ENCODE data around the gene TMEM38B. TPM values are rescaled to one million over a fixed set of nuclear protein-coding genes. Genes with fewer than 3 reads are reported as not detected.

Gene TMEM38B
- total and polyA plus RNA-seq, 7 experiments from 2014 or later = 5.8 to 31.4 (median 17.5) TPM

DNA sequence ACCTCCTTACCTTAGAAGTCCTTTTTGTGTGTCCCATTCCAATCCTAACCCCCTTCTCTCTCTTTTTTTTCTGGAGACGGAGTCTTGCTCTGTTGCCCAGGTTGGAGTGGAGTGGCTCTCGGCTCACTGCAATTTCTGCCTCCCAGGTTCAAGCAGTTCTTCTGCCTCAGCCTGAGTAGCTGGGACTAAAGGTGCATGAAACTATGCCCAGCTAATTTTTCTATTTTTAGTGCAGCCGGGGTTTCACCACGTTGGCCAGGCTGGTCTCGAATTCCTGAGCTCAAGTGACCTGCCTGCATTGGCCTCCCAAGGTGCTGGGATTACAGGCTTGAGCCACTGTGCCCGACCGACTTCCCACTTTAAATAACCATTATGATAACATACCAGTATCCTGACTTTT, 17.5 kb downstream of the TMEM38B start:
- intact Hi-C loops (cut with micrococcal nuclease) = no loop called here
- ChIA-PET POLR2A (no interaction called here), CTCF (interaction anchor here (0.6 kb wide), 1 partner anchor 12 kb away, joined by 4 read pairs; no protein-coding TSS in a partner anchor)
- no peak overlapping the region for H3K27ac ChIP-seq (ENCODE audit: low read depth, low read length)
- no peaks in the 10 kb centered on the region for H3K4me1 ChIP-seq (ENCODE audit: control insufficient read depth in 2 of 2, insufficient read depth in 2 of 2, low read length in 2 of 2)
- no peak for DNase-seq
- H3K27me3 ChIP-seq (ENCODE audit: control insufficient read depth in 2 of 2, insufficient read depth in 2 of 2, low read length in 2 of 2) = no peaks in the 10 kb centered on the region
- no peak overlapping the region for H3K4me3 Mint-ChIP-seq
- H3K4me3 ChIP-seq (ENCODE audit: low read length) = no peak overlapping the region
- H3K36me3 Mint-ChIP-seq = peaks cover 0 to 20% (median 12%) of the 10 kb centered on the region in 5 donors
- peaks cover 0 to 20% (median 0%) of the 10 kb centered on the region in 3 experiments for H3K36me3 ChIP-seq (ENCODE audit: control insufficient read depth in 2 of 3, insufficient read depth in 3 of 3, low read length in 3 of 3)
- ATAC-seq = no peak
- no peaks in the 10 kb centered on the region for H3K9me3 Mint-ChIP-seq
- H3K9me3 ChIP-seq (ENCODE audit: control insufficient read depth in 2 of 3, low read length in 3 of 3) = no peaks in the 10 kb centered on the region
- H3K4me1 Mint-ChIP-seq = peaks cover 0 to 23% (median 12%) of the 10 kb centered on the region in 7 donors
- no peaks in the 10 kb centered on the region for H3K27me3 Mint-ChIP-seq
- peak overlapping the region in 1 of 9 donors; percentile 51 for H3K27ac Mint-ChIP-seq

- no peak for DNase-seq
- Mint-ChIP-seq H3K9me3 (no peaks in the 10 kb centered on the region), H3K4me1 (peaks cover 0 to 21% (median 12%) of the 10 kb centered on the region in 7 donors), H3K27ac (no peak overlapping the region), H3K27me3 (no peaks in the 10 kb centered on the region), H3K36me3 (peaks cover 0 to 20% (median 12%) of the 10 kb centered on the region in 5 donors), H3K4me3 (no peak overlapping the region)
- ChIA-PET POLR2A (no interaction called here), CTCF (interaction anchor here (0.6 kb wide), 1 partner anchor 11 kb away, joined by 4 read pairs; no protein-coding TSS in a partner anchor)
- no peak for ATAC-seq
- Histone ChIP-seq H3K27me3 (ENCODE audit: control insufficient read depth in 2 of 2, insufficient read depth in 2 of 2, low read length in 2 of 2) (no peaks in the 10 kb centered on the region), H3K4me1 (ENCODE audit: control insufficient read depth in 2 of 2, insufficient read depth in 2 of 2, low read length in 2 of 2) (no peaks in the 10 kb centered on the region), H3K9me3 (ENCODE audit: control insufficient read depth in 2 of 3, low read length in 3 of 3) (no peaks in the 10 kb centered on the region), H3K4me3 (ENCODE audit: low read length) (no peak overlapping the region), H3K36me3 (ENCODE audit: control insufficient read depth in 2 of 3, insufficient read depth in 3 of 3, low read length in 3 of 3) (peaks cover 0 to 20% (median 0%) of the 10 kb centered on the region in 3 experiments), H3K27ac (ENCODE audit: low read depth, low read length) (no peak overlapping the region)
- intact Hi-C loops (cut with micrococcal nuclease) = no loop called here
Observed at GRCh38 chr9:105712297-105712696, 18.0 kb downstream of the TMEM38B start.

- H3K36me3 Mint-ChIP-seq = peaks cover 0 to 20% (median 12%) of the 10 kb centered on the region in 5 donors
- no peak overlapping the region for H3K4me3 Mint-ChIP-seq
- CTCF ChIA-PET = no interaction called here
- no peaks in the 10 kb centered on the region for H3K9me3 ChIP-seq (ENCODE audit: control insufficient read depth in 2 of 3, low read length in 3 of 3)
- POLR2A ChIA-PET = no interaction called here
- DNase-seq (no peak), ATAC-seq (peak; percentile 26)
- no peak overlapping the region for H3K4me3 ChIP-seq (ENCODE audit: low read length)
- peaks cover 0 to 20% (median 11%) of the 10 kb centered on the region in 7 donors for H3K4me1 Mint-ChIP-seq
- intact Hi-C loops (cut with micrococcal nuclease) = no loop called here
- no peaks in the 10 kb centered on the region for H3K4me1 ChIP-seq (ENCODE audit: control insufficient read depth in 2 of 2, insufficient read depth in 2 of 2, low read length in 2 of 2)
- no peak overlapping the region for H3K27ac Mint-ChIP-seq
- no peak overlapping the region for H3K27ac ChIP-seq (ENCODE audit: low read depth, low read length)
- peaks cover 0 to 20% (median 0%) of the 10 kb centered on the region in 3 experiments for H3K36me3 ChIP-seq (ENCODE audit: control insufficient read depth in 2 of 3, insufficient read depth in 3 of 3, low read length in 3 of 3)
- no peaks in the 10 kb centered on the region for H3K9me3 Mint-ChIP-seq
- H3K27me3 ChIP-seq (ENCODE audit: control insufficient read depth in 2 of 2, insufficient read depth in 2 of 2, low read length in 2 of 2) = no peaks in the 10 kb centered on the region
- no peaks in the 10 kb centered on the region for H3K27me3 Mint-ChIP-seq
Observed at GRCh38 chr9:105712773-105713172, 18.4 kb downstream of the TMEM38B start.

DNA sequence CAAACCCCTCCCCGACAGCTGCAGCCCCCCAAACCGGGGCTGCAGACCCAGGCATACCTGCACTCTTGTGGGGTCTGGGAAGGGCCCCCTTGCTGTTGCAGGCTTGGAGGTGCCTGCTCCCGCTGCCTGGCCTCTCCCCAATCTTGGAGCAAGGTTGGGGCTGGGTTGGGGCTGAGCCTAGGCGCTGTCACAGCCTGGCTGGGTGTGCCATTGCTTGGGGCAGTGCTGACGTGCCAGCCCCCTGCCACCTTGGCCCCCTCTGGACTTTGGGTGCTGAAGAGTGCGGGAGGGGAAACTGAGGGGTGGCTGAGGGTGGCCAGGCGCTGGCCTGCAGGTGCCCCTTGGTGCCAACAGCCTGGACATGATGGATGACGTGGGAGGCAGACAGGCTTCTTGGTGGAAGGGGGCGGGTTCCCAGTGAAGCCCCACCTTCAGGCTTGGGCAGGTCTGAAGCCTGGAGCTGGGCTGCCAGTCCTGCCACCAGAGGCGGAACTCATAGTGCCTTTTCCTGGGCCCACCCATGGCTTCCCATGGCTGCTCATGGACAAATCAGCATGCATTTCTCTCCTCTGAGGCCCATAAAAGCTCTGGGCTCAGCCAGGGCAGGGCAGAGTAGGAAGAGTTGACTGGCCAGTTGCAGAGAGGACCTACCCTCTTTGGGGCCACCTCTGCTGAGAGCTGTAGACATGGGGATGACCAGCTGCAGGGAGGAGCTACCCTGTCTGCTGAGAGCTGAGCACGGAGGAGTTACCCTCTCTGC, 19.1 kb downstream of the TMEM38B start:
- H3K9me3 Mint-ChIP-seq = no peaks in the 10 kb centered on the region
- Histone ChIP-seq H3K9me3 (ENCODE audit: control insufficient read depth in 2 of 3, low read length in 3 of 3) (no peaks in the 10 kb centered on the region), H3K36me3 (ENCODE audit: control insufficient read depth in 2 of 3, insufficient read depth in 3 of 3, low read length in 3 of 3) (peaks cover 0 to 20% (median 0%) of the 10 kb centered on the region in 3 experiments), H3K27me3 (ENCODE audit: control insufficient read depth in 2 of 2, insufficient read depth in 2 of 2, low read length in 2 of 2) (no peaks in the 10 kb centered on the region), H3K27ac (ENCODE audit: low read depth, low read length) (no peak overlapping the region), H3K4me1 (ENCODE audit: control insufficient read depth in 2 of 2, insufficient read depth in 2 of 2, low read length in 2 of 2) (no peaks in the 10 kb centered on the region), H3K4me3 (ENCODE audit: low read length) (no peak overlapping the region)
- DNase-seq = no peak
- CTCF ChIA-PET = no interaction called here
- POLR2A ChIA-PET = no interaction called here
- ATAC-seq = peak; percentile 18
- H3K27me3 Mint-ChIP-seq = no peaks in the 10 kb centered on the region
- H3K4me3 Mint-ChIP-seq = no peak overlapping the region
- no peak overlapping the region for H3K27ac Mint-ChIP-seq
- peaks cover 0 to 20% (median 12%) of the 10 kb centered on the region in 5 donors for H3K36me3 Mint-ChIP-seq
- H3K4me1 Mint-ChIP-seq = peaks cover 0 to 14% (median 4%) of the 10 kb centered on the region in 7 donors
- intact Hi-C loops (cut with micrococcal nuclease) = no loop called here

GRCh38 chr9:105714020-105714331, 19.6 kb downstream of the TMEM38B start:
- intact Hi-C loops (cut with micrococcal nuclease) = no loop called here

DNA sequence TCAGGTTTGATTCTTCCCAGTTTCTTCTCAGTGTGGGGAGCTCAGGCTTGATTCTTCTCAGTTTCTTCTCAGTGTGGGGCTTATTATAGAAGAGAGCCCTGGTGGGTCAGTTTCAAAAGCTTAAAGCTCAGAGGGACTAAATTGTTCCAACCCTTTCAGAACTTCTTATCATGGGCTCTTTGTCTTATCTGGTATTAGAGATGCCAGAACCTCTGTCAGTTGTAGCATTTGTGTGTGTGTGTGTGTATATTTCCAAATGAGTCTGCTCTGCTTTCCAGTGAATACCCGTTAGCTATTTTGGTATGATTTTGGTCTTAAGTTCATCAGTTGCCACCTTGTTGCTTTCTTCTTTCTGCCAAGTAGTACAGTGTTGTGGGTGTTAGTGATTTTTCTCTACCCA, 21.8 kb downstream of the TMEM38B start:
- peaks cover 0 to 7% (median 0%) of the 10 kb centered on the region in 3 experiments for H3K36me3 ChIP-seq (ENCODE audit: control insufficient read depth in 2 of 3, insufficient read depth in 3 of 3, low read length in 3 of 3)
- intact Hi-C loops (cut with micrococcal nuclease) = no loop called here
- H3K27ac ChIP-seq (ENCODE audit: low read depth, low read length) = no peak overlapping the region
- H3K4me3 Mint-ChIP-seq = no peak overlapping the region
- H3K9me3 Mint-ChIP-seq = no peaks in the 10 kb centered on the region
- DNase-seq = no peak
- peaks cover 0 to 9% (median 0%) of the 10 kb centered on the region in 7 donors for H3K4me1 Mint-ChIP-seq
- H3K36me3 Mint-ChIP-seq = peaks cover 0 to 9% (median 5%) of the 10 kb centered on the region in 5 donors
- H3K4me1 ChIP-seq (ENCODE audit: control insufficient read depth in 2 of 2, insufficient read depth in 2 of 2, low read length in 2 of 2) = no peaks in the 10 kb centered on the region
- no peaks in the 10 kb centered on the region for H3K27me3 ChIP-seq (ENCODE audit: control insufficient read depth in 2 of 2, insufficient read depth in 2 of 2, low read length in 2 of 2)
- no peak for ATAC-seq
- CTCF ChIA-PET = interaction anchor here (0.6 to 1.1 kb wide), 2 partner anchors 108 to 528 kb away, joined by 3 to 5 read pairs; no protein-coding TSS in a partner anchor
- H3K4me3 ChIP-seq (ENCODE audit: low read length) = no peak overlapping the region
- peak overlapping the region in 1 of 9 donors; percentile 39 for H3K27ac Mint-ChIP-seq
- POLR2A ChIA-PET = no interaction called here
- H3K9me3 ChIP-seq (ENCODE audit: control insufficient read depth in 2 of 3, low read length in 3 of 3) = no peaks in the 10 kb centered on the region
- no peaks in the 10 kb centered on the region for H3K27me3 Mint-ChIP-seq

More at GRCh38 chr9:105714020-105714331, 19.6 kb downstream of the TMEM38B start:
- Mint-ChIP-seq H3K4me3 (no peak overlapping the region), H3K36me3 (peaks cover 0 to 20% (median 12%) of the 10 kb centered on the region in 5 donors), H3K4me1 (peaks cover 0 to 9% (median 2%) of the 10 kb centered on the region in 7 donors), H3K27ac (peak overlapping the region in 1 of 9 donors; percentile 76), H3K9me3 (no peaks in the 10 kb centered on the region), H3K27me3 (no peaks in the 10 kb centered on the region)
- Histone ChIP-seq H3K9me3 (ENCODE audit: control insufficient read depth in 2 of 3, low read length in 3 of 3) (no peaks in the 10 kb centered on the region), H3K27ac (ENCODE audit: low read depth, low read length) (no peak overlapping the region), H3K4me1 (ENCODE audit: control insufficient read depth in 2 of 2, insufficient read depth in 2 of 2, low read length in 2 of 2) (no peaks in the 10 kb centered on the region), H3K4me3 (ENCODE audit: low read length) (no peak overlapping the region), H3K36me3 (ENCODE audit: control insufficient read depth in 2 of 3, insufficient read depth in 3 of 3, low read length in 3 of 3) (peaks cover 0 to 20% (median 0%) of the 10 kb centered on the region in 3 experiments), H3K27me3 (ENCODE audit: control insufficient read depth in 2 of 2, insufficient read depth in 2 of 2, low read length in 2 of 2) (no peaks in the 10 kb centered on the region)
- CTCF ChIA-PET = interaction anchor here (0.8 kb wide), 1 partner anchor 9 kb away, joined by 3 read pairs; no protein-coding TSS in a partner anchor
- POLR2A ChIA-PET = no interaction called here
- DNase-seq (no peak), ATAC-seq (peak; percentile 26)
